Measurements from ENCODE around the gene ACOT8.
"Not testable (repeated sequence)": the region's sequence is repeated elsewhere in the genome, so short reads cannot be mapped to it uniquely, and the experiment has no call there.

ACOT8 gene

DNA sequence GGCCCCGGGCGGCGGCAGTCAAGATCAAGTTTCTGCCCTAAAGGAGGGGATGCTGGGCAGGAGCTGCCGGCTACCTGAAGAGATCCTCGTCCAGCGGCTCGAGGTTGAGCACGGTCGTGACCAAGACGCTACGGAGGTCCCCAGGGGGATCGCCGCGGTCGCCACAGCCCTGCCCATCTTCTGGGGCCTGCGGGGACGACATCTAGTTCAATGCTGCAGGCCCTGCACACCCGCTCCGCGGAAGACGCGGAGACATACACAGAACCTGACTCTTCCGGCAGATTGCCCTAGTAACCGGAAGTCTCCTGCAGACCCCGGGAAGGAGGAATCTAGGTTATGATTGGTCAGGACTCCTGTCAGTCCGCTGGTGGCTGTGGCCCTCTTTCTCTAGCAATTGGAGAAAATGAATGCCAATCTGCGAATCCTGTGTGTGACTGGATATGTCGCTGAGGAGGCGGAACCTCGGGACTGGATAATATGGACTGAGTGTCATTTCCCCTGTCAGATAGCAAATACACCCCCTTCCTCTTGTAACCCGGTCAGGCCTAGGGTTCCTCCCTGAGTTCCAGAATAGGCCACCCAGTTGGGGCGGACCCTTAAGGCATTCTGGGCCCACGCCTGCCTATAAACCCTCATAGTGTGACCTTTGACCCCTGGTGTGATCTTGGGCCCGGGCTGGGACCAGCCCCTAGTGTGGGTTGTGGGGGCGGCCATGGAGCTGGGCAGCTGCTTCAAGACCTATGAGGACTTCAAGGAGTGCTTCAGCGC is at the start of gene ACOT8, which contains the start of gene ZSWIM3:
Gene ACOT8, minus strand, starts transcription at position 279 of the 768 bp plus-strand sequence. Its CDS starts 77 bp downstream, at position 202.
Gene ZSWIM3, plus strand, starts transcription at position 501 of the 768 bp plus-strand sequence. Its CDS starts 212 bp downstream, at position 713.
- DNase-seq = peak; percentile 94

DNA sequence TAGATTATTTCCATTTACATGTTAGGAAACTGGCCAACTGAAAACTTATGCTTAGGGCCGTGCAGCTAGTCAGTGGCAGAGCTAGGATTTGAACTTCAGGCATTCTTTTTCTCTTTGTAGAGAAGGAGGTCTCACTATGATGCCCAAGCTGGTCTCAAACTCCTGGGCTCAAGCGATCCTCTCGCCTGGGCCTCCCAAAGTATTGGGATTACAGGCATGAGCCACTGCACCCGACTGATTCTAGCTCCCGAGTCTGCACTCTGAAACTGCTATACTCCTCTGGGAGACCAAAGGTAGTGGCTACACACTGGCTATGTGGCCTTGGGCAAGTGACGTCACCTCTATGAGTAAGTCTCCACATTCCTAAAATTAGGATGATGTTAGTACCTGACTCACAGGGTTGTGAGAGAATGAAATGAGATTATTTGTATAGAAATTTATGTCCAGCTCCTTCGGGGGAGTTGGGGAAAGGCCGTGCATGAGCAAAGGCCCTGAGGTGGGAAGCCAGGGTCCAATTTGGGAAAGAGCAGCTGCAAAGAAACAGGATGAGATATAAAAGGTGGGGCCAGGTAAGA is 48.4 kb upstream of the ACOT8 start:
- no peak for DNase-seq

DNA sequence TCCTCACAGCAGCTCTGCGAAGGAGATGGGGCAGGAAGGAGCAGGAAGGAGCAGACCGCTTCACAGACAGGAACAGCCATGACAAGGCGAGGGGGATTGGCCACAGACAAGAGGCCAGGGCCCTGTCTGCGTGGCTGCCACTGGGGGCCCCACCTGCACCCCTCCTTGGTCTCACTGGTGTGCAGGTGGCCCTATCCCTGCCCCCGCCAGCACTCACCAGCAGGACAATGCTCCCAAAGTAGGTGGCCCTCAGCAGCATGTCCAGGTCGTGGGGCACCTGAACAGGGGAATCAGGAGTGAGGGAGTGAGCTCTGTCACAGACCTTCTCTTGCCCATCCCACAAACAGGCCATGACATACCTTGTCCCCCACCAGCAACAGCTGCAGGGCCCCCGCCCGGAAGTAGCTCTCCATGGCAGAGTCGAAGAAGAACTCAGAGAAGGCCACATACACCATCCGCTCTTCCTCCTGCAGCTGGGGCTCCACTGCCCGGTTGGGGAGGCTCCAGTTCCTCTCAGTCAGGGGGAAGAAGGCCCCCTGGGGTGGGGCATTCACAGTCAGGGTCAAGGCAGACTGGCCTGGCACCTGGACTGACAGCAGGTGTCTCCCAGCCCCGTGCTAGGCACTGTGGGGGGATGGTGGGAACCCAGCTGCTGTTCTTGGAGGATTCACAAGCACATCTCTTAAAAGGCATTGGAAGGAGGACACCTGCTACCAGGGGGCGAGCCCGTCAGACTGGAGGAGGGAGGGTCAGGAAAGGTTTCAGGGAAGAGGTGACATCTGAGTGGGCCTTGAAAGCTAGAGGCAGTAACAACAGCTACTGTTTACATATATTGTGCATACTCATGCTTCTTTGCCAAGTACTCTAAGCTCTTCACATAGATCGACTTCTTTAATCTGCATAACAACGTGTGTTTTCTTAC is 47.7 kb upstream of the ACOT8 start:
- DNase-seq = no peak

DNA sequence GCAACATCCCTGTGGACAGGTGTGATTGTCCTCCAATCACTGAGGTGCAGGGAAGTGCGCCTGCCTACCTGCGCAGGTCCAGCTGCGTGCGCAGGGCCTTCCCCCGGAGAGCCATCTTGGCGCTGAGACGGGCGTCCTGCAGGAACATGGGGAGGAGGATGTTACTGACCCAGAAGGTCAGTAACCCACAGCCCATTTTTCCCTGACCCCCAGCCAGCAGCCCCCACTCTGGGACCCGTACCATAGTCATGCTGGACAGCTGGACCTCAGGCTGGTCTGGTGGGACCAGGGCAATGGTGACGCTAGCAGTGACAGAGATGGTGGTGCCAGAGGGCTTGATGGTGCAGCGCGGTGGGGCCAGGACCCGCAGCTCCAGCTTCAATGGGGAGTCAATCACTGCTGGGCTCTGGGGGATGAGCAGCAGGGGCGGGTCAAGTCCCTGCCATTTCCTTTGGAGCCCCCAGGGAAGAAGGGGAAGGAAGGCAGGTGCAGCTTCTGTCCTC is 45.1 kb upstream of the ACOT8 start:
- no peak for DNase-seq

DNA sequence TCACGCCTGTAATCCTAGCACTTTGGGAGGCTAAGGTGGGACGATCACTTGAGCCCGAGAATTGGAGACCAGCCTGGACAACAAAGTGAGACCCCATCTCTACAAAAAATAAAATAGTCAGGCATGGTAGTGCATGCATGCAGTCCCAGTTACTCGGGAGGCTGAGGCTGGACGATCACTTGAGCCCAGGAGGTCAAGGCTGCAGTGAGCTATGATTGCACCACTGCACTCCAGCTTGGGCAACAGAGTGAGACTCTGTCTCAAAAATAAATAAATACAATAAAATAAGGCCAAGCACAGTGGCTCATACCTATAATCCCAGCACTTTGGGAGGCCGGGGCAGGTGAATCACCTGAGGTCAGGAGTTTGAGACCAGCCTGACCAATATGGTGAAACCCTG is 44.1 kb upstream of the ACOT8 start:
- DNase-seq = not testable (repeated sequence)

DNA sequence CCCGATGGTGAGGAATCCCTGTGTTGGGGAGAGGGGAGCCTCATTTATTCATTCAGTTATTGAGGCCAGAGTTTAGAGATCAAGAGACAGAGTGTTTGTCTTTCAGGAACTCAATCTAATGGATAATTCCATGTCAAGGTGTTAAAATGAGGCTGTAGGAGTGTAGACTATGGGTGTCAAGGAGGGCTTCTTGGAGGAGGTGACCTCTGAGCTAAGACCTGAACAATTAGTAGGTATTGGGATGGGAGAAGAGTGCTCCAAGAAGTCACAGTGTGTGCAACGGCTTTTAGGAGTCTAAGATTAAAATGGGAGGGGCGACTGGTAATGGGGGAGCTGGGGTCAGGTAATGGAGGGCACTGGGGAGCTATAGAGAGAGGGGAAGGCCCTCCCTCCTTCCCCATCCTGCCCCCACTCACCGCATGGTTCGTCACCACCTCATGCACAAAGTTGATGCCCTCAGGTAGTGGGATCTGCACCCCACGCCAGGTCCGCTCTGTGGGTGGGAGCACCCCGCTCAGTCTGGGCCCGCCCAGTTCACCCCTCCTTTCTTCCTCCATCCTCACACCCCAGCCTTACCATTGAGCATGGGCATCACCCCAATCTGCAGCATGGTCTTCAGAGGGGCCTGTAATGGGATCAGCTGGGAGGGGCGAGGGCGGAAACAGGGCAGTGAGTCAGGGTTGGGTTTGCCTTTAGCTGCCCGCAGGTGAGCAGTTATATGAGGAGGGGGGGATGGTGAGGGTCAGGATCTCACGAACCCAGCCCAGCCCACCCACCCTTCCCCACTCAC is 42.0 kb upstream of the ACOT8 start:
- DNase-seq = no peak

DNA sequence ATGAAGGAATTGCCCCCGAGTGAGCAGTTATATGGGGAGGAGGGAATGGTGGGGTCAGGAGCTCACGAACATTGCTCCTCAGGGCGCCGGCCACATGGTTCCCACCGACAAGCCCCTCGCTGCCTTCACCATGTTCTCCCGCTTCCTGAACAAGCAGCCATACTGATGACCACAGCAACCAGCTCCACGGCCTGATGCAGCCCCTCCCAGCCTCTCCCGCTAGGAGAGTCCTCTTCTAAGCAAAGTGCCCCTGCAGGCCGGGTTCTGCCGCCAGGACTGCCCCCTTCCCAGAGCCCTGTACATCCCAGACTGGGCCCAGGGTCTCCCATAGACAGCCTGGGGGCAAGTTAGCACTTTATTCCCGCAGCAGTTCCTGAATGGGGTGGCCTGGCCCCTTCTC is 41.1 kb upstream of the ACOT8 start:
- DNase-seq = no peak

DNA sequence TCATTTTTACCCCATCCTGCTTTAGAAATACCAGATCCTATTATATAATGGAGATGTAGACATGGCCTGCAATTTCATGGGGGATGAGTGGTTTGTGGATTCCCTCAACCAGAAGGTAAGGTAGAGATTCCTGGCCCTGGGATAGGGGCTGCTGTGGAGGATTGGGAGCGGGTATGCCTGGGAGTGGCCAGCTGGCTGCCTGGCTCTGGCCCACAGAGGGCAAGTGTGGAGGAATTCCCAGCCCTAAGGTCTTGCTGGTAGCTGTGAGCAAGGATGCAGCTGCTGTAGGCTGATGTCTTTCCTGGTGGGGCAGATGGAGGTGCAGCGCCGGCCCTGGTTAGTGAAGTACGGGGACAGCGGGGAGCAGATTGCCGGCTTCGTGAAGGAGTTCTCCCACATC is 40.5 kb upstream of the ACOT8 start:
- no peak for DNase-seq

DNA sequence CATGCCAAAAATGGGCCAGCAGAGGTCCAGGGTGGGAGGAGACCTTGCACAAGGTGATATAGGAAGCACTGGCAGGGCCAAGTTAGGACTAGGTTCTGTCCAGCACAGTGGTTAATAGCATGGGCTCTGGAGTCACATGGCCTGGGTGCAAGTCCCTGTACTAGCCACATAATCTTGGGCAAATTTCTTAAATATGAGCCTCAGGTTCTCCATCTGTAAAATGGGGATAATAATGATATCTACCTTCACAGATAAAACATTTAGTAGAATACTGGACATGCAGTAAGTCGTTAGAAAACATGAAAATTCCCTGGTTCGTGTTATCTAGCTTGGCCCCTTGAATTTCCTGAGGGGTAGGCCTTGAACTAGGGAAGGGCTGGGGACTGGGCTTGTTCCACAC is 40.1 kb upstream of the ACOT8 start:
- DNase-seq = no peak

DNA sequence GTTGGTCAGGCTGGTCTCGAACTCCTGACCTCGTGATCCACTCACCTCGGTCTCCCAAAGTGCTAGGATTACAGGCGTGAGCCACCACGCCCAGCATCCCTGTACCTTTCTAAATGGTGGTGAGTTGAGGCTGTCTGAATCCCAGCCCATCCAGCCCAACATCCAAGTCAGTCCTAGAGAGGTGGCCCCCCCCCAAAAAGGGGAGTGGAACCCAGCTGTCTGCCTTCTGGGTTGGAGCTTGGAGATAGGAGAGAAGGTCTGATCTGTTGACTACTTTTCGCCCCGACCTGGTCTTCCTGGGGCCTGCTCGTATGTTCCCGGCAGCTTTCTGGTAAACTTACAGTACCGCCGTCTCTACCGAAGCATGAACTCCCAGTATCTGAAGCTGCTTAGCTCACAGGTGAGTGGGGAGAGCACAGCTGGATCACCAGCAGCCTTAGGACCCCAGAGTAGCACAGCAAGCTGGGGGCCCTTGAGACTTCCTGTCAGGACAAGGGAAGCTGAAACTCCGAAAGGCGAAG is 39.5 kb upstream of the ACOT8 start:
- DNase-seq = no peak

DNA sequence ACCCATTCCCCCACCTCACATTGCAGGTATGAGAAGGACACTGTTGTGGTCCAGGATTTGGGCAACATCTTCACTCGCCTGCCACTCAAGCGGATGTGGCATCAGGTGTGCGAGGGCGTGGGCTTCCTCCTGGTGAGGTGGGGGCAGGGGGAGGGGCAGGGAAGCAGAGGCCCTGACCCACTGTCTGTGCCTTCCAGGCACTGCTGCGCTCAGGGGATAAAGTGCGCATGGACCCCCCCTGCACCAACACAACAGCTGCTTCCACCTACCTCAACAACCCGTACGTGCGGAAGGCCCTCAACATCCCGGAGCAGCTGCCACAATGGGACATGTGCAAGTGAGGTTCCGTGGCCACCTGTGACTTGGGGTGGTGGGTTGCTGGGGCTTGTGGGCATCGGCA is 37.6 kb upstream of the ACOT8 start:
- DNase-seq = no peak

DNA sequence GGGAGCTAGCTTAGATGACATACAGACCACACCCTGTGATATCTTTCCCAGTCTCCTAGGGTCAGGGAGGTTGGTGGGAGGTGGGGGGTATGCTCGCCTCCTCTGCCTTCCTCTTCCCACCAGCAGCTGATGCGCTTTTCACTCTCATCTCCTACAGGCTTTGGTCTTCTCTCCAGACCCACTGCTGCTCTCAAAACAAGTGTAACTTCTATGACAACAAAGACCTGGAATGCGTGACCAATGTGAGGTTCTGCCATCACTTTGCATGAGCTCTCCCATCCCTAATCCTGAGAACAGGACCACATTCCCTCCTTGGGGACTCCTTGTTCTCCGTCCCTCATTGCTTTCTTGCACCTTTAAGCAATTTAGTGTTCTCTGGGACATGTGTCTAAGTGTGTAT is 36.6 kb upstream of the ACOT8 start:
- DNase-seq = no peak

DNA sequence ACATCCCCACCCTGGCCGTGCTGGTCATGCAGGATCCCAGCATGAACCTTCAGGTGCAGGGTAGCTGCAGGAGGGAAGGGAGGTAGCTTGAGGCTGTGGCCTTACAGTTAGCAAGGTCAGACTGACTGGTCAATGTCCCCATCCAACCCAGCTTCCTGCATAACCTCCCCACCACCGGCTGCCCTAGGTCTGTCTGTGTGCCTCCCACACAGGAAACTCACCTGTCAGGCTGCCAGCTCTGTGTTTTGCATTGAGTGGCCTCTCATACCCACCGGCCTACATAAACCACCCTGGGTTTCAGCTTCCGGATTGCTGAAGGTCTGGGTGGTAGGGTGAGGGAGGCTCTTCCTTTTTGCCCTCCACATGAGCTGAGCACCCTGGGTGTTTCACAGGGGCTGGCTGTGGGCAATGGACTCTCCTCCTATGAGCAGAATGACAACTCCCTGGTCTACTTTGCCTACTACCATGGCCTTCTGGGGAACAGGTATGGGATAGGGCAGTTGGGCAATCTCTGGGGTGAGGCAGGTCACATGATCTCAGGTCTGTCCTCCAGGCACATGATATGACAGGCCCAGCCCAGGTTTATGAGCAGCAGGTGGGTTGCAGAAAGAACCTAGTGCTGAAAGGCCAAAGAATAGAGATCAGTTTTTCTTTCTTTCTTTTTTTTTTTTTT is 35.8 kb upstream of the ACOT8 start:
- peak; percentile 32 for DNase-seq

DNA sequence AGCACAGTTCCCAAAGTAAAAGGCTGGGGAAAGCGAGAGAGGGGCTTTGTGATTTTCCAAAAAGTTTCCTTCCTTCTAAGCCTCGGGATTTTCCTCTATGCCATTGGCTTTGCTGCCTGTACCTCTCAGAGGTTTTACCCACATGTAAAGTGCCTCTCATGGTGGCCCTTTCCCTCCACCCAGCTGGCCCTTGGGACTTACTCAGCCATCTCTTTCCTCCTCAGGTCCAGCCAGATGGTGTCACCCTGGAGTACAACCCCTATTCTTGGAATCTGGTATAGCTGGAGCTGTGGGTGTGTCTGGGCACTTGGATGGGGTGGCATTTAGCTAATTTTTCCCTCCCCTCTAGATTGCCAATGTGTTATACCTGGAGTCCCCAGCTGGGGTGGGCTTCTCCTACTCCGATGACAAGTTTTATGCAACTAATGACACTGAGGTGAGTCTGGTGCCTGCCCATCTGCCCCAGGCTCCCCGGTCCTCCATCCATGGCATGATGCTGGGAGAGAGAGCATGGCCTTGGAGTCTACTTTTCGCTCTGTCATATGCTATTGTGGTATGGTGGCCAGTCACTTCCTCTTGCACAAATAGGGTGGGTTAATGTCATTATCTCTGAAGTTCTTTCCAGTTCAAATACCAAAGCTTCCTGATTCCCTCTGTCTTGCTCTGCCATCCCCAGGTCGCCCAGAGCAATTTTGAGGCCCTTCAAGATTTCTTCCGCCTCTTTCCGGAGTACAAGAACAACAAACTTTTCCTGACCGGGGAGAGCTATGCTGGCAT is 35.0 kb upstream of the ACOT8 start:
- no peak for DNase-seq

DNA sequence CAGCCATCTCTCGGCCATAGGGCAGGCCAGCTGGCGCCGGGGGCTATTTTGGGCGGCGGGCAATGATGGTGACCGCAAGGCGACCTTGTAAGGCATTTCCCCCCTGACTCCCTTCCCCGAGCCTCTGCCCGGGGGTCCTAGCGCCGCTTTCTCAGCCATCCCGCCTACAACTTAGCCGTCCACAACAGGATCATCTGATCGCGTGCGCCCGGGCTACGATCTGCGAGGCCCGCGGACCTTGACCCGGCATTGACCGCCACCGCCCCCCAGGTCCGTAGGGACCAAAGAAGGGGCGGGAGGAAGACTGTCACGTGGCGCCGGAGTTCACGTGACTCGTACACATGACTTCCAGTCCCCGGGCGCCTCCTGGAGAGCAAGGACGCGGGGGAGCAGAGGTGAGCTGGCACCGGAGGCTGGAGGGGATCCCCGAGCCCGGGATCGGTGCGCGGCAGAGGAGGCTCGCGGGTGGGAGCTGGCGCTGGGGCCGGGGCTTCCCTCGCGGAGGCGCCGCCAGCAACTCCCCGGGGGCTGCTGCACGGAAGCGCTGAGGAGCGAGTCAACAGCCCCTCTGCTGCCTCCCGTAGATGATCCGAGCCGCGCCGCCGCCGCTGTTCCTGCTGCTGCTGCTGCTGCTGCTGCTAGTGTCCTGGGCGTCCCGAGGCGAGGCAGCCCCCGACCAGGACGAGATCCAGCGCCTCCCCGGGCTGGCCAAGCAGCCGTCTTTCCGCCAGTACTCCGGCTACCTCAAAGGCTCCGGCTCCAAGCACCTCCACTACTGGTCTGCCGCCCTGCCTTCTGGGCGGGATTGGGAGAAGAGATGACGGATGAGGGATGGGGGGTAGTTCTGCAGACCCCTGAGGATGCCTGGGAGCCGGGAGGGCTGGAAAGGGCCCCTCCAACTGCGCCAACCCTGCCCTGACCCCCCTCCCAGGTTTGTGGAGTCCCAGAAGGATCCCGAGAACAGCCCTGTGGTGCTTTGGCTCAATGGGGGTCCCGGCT is 34.1 kb upstream of the ACOT8 start, which contains the start of the genes CTSA and NEURL2:
Gene CTSA, plus strand, starts transcription at position 351 of the 999 bp plus-strand sequence. Its CDS starts 234 bp downstream, at position 585.
Gene NEURL2, minus strand, starts transcription at position 224 of the 999 bp plus-strand sequence. Its CDS starts 217 bp downstream, at position 7.
- DNase-seq = peak; percentile 90

DNA sequence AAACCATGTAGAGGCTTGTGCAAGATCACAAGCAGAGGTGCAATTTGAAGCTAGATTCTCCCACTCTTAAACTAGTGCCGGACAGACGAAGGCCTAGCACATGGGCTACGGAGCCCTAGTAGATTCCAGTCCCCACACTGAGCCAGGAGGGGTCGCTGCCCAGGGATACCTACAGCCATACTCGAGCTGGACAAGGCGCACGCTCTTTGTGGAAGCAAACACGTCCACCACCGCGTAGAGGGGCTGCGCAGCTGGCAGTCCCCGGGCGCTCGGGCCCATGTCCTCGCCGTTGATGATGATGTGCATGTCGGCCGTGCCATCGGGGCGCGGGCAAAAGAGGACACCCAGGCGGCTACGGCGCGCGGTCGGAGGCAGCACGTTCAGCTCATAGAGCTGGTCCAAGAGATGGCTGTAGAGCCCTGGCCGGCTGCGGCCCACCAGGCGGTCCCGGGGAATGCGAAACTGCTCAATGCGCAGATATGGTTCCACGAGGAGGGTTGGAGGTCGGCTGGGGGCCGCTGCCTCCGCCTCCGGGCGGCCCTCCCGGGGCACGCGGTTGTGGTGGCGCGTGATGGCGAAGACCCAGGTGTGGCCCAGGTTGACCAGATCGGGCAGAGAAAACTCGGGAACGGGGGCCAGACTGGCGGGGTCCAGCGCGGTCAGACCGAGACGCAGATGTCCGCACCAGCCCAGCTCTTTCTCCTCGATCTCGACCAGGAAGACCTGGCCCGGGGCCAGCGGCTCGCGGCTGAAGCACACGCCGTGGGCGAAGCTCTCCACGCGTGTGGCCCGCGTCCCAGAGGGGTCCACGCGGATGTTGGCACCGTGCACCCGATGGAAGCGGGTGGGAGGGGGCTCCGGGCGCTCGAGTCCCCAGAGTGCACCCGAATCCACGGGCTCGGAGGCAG is 33.1 kb upstream of the ACOT8 start:
- peak; percentile 64 for DNase-seq

DNA sequence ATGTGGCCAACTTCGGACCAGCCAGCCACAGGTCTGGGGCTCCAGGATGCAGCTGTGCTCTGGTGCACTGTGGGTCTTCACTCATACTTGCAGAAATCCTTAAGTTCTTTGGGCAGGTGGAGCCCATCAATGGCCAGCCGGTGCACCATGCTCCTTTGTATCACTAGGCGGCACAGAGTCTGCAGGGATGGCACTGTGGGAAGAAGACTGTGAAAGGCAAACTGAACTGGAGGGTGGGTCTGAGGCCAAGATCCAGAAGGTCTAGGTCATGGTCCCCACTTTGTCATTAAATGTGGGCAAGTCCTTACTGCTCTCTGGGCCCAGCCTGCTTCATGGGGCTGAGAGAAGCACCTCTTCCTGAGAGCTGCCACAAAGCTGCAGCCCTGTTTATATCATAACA is 31.5 kb upstream of the ACOT8 start:
- no peak for DNase-seq

DNA sequence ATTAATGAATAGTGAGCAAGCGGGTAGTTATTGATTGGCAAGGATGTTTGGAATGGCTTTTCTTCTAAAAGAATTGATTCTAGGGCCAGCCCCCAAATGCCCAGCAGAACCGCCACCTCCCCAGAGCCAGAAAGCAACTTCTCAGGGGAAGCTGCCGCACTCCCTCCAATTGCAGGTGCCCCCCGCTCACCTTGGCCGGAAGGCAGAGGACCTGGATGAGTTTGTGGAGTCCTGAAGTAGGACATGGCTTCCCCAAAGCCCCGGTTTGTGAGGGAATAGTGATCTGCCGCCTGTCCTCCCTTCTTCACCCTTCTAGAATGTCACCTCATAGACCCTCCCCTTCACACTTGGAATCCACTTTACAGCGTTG is 30.1 kb upstream of the ACOT8 start, which contains the start of gene SPATA25:
Gene SPATA25, minus strand, starts transcription at position 277 of the 370 bp plus-strand sequence. Its CDS starts 32 bp downstream, at position 245.
- no peak for DNase-seq
